Suprapubic skin (tissue), 4 donors: Measurements from ENCODE around the gene TMIGD3. TPM values are rescaled to one million over a fixed set of nuclear protein-coding genes. Genes with fewer than 3 reads are reported as not detected.
A peak's percentile ranks its signal among the peaks of the same experiment; 100 is the strongest.

Source experiments
- DNase-seq, 2 donors: peaks; one replicate each; pipeline ENCODE4 v3.0.0-alpha.2; 2019; ENCODE audit warnings: low spot score in 2 of 2
- H3K27ac ChIP-seq: fragments of 200-600 bp; sonication (generic); one replicate; pipeline ENCODE4 v1.5.1; 2019
- H3K27me3 ChIP-seq: fragments of 200-600 bp; sonication (generic); one replicate; pipeline ENCODE4 v1.5.1; 2019
- H3K36me3 ChIP-seq: fragments of 200-600 bp; sonication (generic); one replicate; pipeline ENCODE4 v1.5.1; 2019
- H3K4me1 ChIP-seq: fragments of 200-600 bp; sonication (generic); one replicate; pipeline ENCODE4 v1.5.1; 2019
- H3K4me3 ChIP-seq: fragments of 200-600 bp; sonication (generic); one replicate; pipeline ENCODE4 v1.5.1; 2019; ENCODE audit warnings: mild to moderate bottlenecking
- H3K9me3 ChIP-seq: fragments of 200-600 bp; sonication (generic); one replicate; pipeline ENCODE4 v1.5.1; 2019
- EP300 ChIP-seq: sonication (generic); formaldehyde crosslinking; IDR thresholded peaks from one replicate; pipeline ENCODE4 v1.6.1; 2017; ENCODE audit warnings: antibody characterized with exemption
- POLR2A ChIP-seq, 2 donors: fragments of 450-650 bp; IDR thresholded peaks; one replicate each; pipeline ENCODE4 v1.6.1; 2017; ENCODE audit warnings: antibody characterized with exemption in 2 of 2, mild to moderate bottlenecking in 2 of 2, moderate library complexity in 2 of 2
- POLR2AphosphoS5 ChIP-seq, 3 donors: sonication (generic); formaldehyde crosslinking; IDR thresholded peaks; one replicate each; pipeline ENCODE4 v1.6.1; 2017; ENCODE audit warnings: antibody characterized with exemption in 3 of 3
- WGBS: methylation state at CpG from one replicate; pipeline ENCODE4 v1.1.5; 2018; 5-methylcytosine and 5-hydroxymethylcytosine counted together
- total RNA-seq, 4 donors: library from RNA; depleted of rRNA; stranded (reverse); fragments of >200 nt; gene quantifications; one replicate each; pipeline ENCODE4 v1.1.0, GENCODE V29; 2016
- TF ChIP-seq, protein P1 (sequence below), 2 donors: fragments of 200-600 bp in 1 of 2; fragments of 450-650 bp in 1 of 2; sonication (generic) in 1 of 2; IDR thresholded peaks; one replicate each; pipeline ENCODE4 v1.5.1; 2016 to 2019; ENCODE audit warnings: antibody characterized with exemption in 2 of 2, mild to moderate bottlenecking in 1 of 2, moderate library complexity in 1 of 2

Gene TMIGD3
- total RNA-seq, 4 donors from 2014 or later, result 1.1 TPM; not detected in 3

DNA sequence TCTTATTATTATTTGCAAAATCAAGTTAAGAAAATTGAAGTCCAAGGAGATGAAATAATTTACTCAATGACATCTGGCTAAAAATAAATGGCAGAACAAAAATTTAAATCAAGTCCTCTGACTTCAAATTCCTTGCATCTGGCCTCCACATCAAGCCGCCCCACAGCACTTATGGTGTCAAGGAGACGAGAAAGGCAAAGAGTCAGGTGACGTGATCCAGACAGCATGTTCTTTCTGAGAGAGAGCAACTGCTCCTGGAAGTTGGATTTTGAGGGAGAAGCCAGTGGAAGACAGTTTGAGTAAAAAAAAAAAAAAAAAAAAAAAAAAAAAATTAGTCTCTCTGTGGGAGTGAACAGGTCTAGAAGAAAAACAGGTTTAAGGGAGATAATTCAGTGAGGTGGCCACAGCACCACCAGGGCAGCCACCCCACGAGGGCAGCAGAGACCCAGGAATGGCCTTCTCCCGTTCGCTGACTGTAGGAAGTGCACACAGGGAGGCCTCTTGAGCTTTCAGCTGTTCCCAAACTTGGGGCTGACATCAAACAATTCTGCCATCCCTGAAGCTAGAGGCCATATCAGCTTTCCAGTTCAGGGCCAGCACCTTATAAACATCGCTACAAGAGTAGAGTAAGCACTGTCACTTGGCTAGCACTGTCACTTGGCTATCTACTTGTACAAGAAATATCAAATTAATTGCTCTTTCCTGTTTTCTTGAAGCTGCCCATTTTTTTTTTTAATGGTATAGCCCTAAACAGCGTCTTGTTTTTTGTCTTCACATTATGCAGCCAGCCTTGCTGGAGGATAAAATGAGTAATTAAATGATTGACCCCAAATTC, 21.8 kb downstream of the TMIGD3 start:
- DNase-seq, result peak in 1 of 2 donors; percentile 77
- Histone ChIP-seq H3K4me3 (no peak overlapping the region), H3K27ac (no peak overlapping the region), H3K27me3 (no peaks in the 10 kb centered on the region), H3K4me1 (peaks cover 5% of the 10 kb centered on the region), H3K9me3 (no peaks in the 10 kb centered on the region), H3K36me3 (no peaks in the 10 kb centered on the region)
- TF ChIP-seq EP300, result no peak
- TF ChIP-seq, protein P1, sequence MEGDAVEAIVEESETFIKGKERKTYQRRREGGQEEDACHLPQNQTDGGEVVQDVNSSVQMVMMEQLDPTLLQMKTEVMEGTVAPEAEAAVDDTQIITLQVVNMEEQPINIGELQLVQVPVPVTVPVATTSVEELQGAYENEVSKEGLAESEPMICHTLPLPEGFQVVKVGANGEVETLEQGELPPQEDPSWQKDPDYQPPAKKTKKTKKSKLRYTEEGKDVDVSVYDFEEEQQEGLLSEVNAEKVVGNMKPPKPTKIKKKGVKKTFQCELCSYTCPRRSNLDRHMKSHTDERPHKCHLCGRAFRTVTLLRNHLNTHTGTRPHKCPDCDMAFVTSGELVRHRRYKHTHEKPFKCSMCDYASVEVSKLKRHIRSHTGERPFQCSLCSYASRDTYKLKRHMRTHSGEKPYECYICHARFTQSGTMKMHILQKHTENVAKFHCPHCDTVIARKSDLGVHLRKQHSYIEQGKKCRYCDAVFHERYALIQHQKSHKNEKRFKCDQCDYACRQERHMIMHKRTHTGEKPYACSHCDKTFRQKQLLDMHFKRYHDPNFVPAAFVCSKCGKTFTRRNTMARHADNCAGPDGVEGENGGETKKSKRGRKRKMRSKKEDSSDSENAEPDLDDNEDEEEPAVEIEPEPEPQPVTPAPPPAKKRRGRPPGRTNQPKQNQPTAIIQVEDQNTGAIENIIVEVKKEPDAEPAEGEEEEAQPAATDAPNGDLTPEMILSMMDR (IDR thresholded peaks at IDR 0.05), result peak; percentile 39 to 42
- WGBS, result 48% methylated on average over 8 of the region's 8 CpGs

DNA sequence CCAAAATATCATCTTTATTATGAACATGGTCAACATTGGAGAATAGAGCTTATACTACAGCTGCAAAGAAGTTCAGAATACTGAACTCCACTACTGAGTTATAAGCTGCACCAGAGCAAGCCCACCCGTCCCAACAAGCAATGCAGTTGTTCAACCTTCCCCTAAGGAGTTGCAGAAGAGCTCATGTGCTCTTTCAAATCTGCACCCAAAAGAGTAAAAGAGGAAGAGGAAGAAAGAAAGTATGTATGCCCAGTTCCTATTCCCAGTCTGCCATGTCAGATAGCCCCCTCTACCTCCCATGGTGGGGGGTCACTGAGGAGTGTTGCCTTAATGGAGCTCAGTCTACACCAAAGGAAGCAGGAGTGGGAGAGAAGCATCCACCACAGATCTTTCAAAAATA, 22.8 kb downstream of the TMIGD3 start:
- Histone ChIP-seq H3K9me3 (no peaks in the 10 kb centered on the region), H3K27me3 (no peaks in the 10 kb centered on the region), H3K27ac (no peak overlapping the region), H3K4me1 (peaks cover 5% of the 10 kb centered on the region), H3K4me3 (no peak overlapping the region), H3K36me3 (no peaks in the 10 kb centered on the region)
- 86% methylated on average over 1 of the region's 1 CpG for WGBS
- no peak for TF ChIP-seq POLR2A (IDR thresholded peaks at IDR 0.05)
- no peak for TF ChIP-seq EP300
- TF ChIP-seq POLR2AphosphoS5 (IDR thresholded peaks at IDR 0.05), result no peak
- TF ChIP-seq, protein P1 (IDR thresholded peaks at IDR 0.05), result no peak
- DNase-seq, result no peak

DNA sequence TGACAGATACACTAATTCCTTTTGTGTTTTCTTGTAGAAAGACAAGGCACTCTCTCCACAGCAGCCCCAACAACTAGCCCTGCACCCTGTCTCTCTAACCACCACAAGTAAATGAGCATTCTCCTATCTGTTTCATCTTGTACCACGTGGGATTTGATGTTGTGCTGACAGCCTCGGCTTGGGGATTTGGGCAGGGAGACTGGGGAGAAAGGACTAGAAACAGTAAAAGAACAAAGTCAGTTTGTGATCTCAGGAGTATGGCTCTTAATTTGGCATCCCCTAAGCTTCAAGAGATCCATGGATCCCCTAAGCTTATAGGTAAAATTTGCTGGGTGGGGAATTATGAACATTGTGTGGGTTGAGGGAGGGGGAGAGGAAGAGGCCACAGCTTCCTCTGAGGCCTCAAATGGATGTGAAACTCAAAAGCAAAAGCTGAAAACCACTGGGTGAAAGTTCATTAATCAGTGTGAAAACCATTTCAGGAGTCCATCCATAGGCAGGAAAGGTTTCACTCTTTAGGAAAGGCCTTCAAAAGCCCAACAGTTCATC, 26.6 kb downstream of the TMIGD3 start:
- peak overlapping the region; percentile 24 for H3K27ac ChIP-seq
- WGBS, result 19% methylated on average over 2 of the region's 2 CpGs
- no peak for DNase-seq

DNA sequence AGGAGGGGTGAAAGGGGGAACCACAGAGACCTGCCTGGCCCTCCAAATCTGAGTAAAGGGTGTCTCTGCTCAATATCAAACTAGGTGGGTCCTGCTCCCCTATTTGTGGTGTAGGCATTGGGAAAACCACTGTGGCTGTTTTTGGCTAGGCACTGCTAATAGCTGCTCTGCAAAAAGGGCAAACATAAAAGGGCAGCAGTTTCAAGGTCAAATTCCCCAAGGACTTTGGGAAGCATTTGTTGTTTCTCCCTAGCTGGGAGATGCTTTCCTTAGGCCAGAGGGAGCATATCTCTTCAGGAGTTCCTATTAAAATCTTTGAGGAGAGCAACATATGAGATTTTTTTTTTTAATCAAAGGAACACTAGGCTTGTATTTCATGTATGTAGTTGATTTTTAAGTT, 27.2 kb downstream of the TMIGD3 start:
- no peaks in the 10 kb centered on the region for H3K36me3 ChIP-seq
- H3K9me3 ChIP-seq, result no peaks in the 10 kb centered on the region
- H3K4me3 ChIP-seq, result peak overlapping the region; percentile 7
- TF ChIP-seq EP300, result no peak
- no peak for TF ChIP-seq POLR2AphosphoS5 (IDR thresholded peaks at IDR 0.05)
- TF ChIP-seq, protein P1 (IDR thresholded peaks at IDR 0.05), result no peak
- no peak overlapping the region for H3K27ac ChIP-seq
- H3K4me1 ChIP-seq, result peaks cover 5% of the 10 kb centered on the region
- no peaks in the 10 kb centered on the region for H3K27me3 ChIP-seq
- no peak for DNase-seq

More for the DNA sequence above, 26.6 kb downstream of the TMIGD3 start:
- Histone ChIP-seq H3K27me3 (no peaks in the 10 kb centered on the region), H3K4me3 (no peak overlapping the region), H3K4me1 (peaks cover 5% of the 10 kb centered on the region), H3K9me3 (no peaks in the 10 kb centered on the region), H3K36me3 (no peaks in the 10 kb centered on the region)
- TF ChIP-seq, protein P1 (IDR thresholded peaks at IDR 0.05), result no peak
- no peak for TF ChIP-seq POLR2AphosphoS5 (IDR thresholded peaks at IDR 0.05)
- no peak for TF ChIP-seq EP300
- TF ChIP-seq POLR2A (IDR thresholded peaks at IDR 0.05), result no peak

DNA sequence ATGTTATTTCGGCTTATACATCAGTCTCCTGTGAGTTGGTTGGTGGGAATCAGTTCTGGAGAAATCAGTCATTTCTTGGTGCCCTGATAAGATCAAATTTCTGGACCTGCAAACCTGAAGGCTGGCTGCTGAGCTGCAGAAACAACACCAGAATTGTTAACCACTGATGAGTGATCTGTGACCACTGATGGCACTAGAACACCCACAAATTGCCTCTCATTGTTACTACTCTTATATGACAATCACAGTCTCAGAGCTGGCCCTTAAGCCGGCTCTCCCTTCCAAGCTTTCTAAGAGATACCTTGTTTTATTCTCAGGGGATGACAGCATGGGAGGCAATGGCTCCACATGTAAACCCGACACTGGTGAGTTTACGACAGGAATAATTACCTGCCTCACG, 27.7 kb downstream of the TMIGD3 start:
- TF ChIP-seq POLR2AphosphoS5 (IDR thresholded peaks at IDR 0.05) (no peak), EP300 (no peak), POLR2A (IDR thresholded peaks at IDR 0.05) (no peak)
- TF ChIP-seq, protein P1 (IDR thresholded peaks at IDR 0.05), result no peak
- WGBS, result 86% methylated on average over 5 of the region's 5 CpGs
- Histone ChIP-seq H3K27ac (no peak overlapping the region), H3K36me3 (no peaks in the 10 kb centered on the region), H3K4me3 (peak overlapping the region; percentile 7), H3K27me3 (no peaks in the 10 kb centered on the region), H3K9me3 (no peaks in the 10 kb centered on the region), H3K4me1 (peaks cover 5% of the 10 kb centered on the region)
- no peak for DNase-seq
